HUES48 (cell line): ENCODE results near the gene TRIM54.
A peak's percentile ranks its signal among the peaks of the same experiment; 100 is the strongest.
"Not testable (repeated sequence)": the region's sequence is repeated elsewhere in the genome, so short reads cannot be mapped to it uniquely, and the experiment has no call there.

ENCODE experiments used
- H3K27ac ChIP-seq: one replicate; pipeline ENCODE4 v1.7.0; 2013; ENCODE audit warnings: low read depth, low read length, inconsistent platforms
- H3K27me3 ChIP-seq: 2 replicates; pipeline ENCODE4 v1.6.1; 2013; ENCODE audit warnings: mild to moderate bottlenecking, low read length; ENCODE audit not compliant: control insufficient read depth, insufficient read depth
- H3K36me3 ChIP-seq: 2 replicates; pipeline ENCODE4 v1.6.1; 2013; ENCODE audit warnings: low read length; ENCODE audit not compliant: control insufficient read depth, insufficient read depth
- H3K4me1 ChIP-seq: 2 replicates; pipeline ENCODE4 v1.6.1; 2013; ENCODE audit warnings: mild to moderate bottlenecking, low read length; ENCODE audit not compliant: control insufficient read depth, insufficient read depth
- H3K4me3 ChIP-seq: 2 replicates; pipeline ENCODE4 v1.5.1; 2013; ENCODE audit warnings: mild to moderate bottlenecking, low read depth, low read length
- H3K9ac ChIP-seq: 2 replicates; pipeline ENCODE4 v1.6.1; 2013; ENCODE audit warnings: mild to moderate bottlenecking, low read depth, low read length, moderate library complexity
- H3K9me3 ChIP-seq: 2 replicates; pipeline ENCODE4 v1.6.1; 2013; ENCODE audit warnings: low read length; ENCODE audit not compliant: control insufficient read depth, insufficient read depth

The TRIM54 gene

DNA sequence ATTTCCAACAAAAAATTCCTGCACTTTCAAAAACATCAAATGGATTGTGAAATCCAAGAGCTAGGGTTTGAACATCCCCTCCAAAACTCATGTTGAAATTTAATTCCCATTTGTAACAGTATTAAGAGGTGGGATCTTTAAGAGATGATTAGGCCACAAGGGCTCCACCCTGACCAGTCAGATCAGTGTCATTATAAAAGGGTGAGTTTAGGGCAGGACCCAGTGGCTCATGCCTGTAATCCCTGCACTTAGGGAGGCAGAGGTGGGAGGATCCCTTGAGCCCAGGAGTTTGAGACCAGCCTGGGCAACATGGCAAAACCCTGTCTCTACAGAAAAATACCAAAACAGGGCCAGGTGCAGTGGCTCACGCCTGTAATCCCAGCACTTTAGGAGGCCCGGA lies 65.4 kb downstream of the TRIM54 start:
- peaks cover 9% of the 10 kb centered on the region; the same call in 1 of the 2 replicates for H3K4me1 ChIP-seq
- H3K9ac ChIP-seq: no peak overlapping the region
- H3K27me3 ChIP-seq: no peaks in the 10 kb centered on the region
- H3K27ac ChIP-seq: no peak overlapping the region
- H3K4me3 ChIP-seq: no peak overlapping the region
- H3K9me3 ChIP-seq: no peaks in the 10 kb centered on the region
- H3K36me3 ChIP-seq: peaks cover 21% of the 10 kb centered on the region

DNA sequence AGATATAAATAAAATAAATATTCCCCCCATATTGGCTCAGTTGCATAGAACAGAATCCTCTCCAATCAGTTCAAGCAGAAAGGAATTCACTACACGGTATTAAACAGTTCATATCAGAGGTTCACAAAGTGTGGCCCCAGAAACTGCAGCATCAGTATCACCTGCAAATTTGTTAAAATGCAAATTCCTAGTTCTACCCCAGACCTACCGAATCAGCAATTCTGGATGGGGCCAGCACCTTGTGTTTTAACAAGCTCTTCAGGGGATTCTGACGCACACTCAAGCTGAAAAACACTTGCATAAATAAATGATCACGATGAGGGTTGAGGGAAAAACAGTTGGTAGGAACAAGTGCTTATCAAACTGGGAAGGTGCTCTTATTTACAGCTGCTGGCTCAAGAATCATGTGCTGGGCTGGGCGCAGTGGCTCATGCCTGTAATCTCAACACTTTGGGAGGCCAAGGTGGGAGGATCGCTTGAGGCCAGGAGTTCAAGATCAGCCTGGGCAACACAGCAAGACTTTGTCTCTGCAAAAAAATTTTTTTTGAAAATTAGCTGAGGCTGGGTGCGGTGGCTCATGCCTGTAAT lies 68.0 kb downstream of the TRIM54 start:
- Histone ChIP-seq H3K9me3 (no peaks in the 10 kb centered on the region), H3K4me3 (no peak overlapping the region), H3K36me3 (peaks cover 10% of the 10 kb centered on the region; the same call in 1 of the 2 replicates), H3K9ac (no peak overlapping the region), H3K27ac (no peak overlapping the region), H3K27me3 (no peaks in the 10 kb centered on the region), H3K4me1 (peaks cover 26% of the 10 kb centered on the region)

DNA sequence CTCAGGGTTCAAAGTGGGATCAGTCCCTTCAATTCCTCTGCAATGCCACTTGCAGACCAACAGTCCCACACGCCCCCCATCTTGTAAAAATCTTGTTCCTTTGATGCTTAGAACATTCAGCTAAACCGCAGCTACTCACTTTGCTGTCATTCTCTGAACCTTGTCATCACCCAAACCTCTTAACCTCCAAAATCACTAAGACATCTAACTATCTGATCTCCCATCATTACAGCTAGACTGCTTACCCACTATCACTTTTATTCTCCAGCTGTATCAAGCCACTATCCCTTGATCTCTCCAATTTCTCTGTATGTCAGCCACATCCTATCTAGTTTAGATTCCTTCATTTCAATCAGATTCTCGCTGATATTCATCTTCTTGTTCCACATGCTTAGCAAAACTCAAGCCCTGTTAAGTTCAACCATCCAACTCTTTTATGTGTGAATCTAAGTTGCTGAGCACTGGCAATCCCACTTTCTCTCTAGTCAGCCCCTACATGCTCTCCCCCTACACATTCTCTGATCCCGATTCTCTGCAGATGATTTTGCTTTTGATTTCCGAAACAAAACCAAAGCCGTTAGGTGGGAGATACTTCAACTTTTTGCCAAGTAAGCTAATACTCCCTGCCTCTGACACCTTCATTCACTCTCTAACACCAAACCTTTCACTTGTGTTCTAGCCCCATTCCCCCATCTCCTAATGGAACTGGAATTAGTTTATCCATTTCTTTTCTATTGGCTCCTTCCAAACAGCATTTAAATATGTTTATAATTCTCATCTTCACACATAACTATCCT lies 69.8 kb downstream of the TRIM54 start:
- H3K27ac ChIP-seq: no peak overlapping the region
- H3K4me1 ChIP-seq: peaks cover 26% of the 10 kb centered on the region
- no peak overlapping the region for H3K4me3 ChIP-seq
- H3K36me3 ChIP-seq: peaks cover 10% of the 10 kb centered on the region; the same call in 1 of the 2 replicates
- no peaks in the 10 kb centered on the region for H3K27me3 ChIP-seq
- H3K9me3 ChIP-seq: no peaks in the 10 kb centered on the region
- H3K9ac ChIP-seq: no peak overlapping the region

DNA sequence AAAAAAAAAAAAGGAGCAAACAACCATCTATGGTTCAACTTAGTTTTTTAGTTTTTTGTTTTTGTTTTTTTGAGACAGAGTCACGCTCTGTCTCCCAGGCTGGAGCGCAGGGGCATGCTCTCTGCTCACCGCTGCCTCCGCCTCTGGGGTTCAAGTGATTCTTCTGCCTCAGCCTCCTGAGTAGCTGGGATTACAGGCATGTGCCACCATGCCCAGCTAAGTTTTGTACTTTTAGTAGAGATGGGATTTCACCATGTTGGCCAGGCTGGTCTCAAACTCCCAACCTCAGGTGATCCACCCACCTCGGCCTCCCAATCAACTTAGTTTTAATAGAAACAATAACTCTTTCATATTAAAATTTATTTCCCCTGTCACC lies 71.1 kb downstream of the TRIM54 start:
- H3K36me3 ChIP-seq, H3K9ac ChIP-seq, H3K27ac ChIP-seq, H3K27me3 ChIP-seq, H3K4me3 ChIP-seq, H3K9me3 ChIP-seq: not testable (repeated sequence)
- H3K4me1 ChIP-seq: peaks cover 26% of the 10 kb centered on the region

DNA sequence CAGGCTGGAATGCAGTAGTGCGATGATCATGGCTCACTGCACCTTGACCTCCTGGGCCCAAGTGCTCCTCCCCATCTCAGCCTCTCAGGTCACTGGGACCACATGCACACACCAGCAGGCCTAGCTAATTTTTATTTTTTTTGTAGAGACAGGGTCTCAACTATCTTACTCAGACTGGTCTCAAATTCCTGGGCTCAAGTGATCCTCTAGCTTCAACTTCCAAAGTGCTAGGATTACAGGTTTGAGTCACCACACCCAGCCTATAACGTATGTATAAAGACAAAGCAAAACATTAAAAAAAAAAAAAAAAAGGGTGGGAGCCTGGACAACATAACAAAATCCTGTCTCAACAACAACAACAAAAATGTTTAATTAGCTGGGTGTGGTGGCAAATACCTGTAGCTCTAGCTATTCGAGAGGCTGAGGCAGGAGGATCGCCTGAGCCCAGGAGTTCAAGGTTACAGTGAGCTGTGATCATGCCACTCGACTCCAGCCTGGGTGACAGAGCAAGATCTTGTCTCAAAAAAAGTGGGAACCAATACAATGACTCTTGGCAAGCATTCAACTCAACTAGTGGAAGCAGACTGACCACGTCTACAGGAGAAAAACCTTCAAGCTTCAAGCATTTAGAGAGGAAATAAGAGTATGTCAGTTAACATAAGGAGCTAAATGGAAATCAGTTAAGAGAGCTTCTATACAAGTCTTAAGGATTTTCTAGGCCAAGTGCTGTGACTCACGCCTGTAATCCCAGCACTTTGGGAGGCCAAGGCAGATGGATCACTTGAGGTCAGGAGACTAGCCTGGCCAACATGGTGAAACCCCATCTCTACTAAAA lies 71.8 kb downstream of the TRIM54 start:
- H3K27ac ChIP-seq: peak overlapping the region; percentile 46
- H3K36me3 ChIP-seq: peaks cover 8% of the 10 kb centered on the region; the same call in 1 of the 2 replicates
- H3K4me3 ChIP-seq: no peak overlapping the region
- H3K4me1 ChIP-seq: peaks cover 26% of the 10 kb centered on the region
- H3K27me3 ChIP-seq: no peaks in the 10 kb centered on the region
- H3K9ac ChIP-seq: no peak overlapping the region
- H3K9me3 ChIP-seq: no peaks in the 10 kb centered on the region

DNA sequence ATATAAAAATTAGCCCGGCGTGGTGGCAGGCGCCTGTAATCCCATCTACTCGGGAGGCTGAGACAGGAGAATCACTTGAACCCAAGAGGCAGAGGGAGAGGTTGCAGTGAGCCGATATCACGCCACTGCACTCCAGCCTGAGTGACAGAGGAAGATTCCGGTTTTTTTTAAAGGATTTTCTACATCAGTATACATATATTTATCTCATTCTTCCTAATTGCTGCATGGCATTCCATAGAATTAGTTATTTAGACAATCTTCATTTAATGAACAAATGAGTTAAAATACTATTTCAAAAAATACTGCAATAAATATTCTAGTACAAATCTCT lies 72.3 kb downstream of the TRIM54 start:
- no peak overlapping the region for H3K4me3 ChIP-seq
- peaks cover 26% of the 10 kb centered on the region for H3K4me1 ChIP-seq
- H3K27me3 ChIP-seq: no peaks in the 10 kb centered on the region
- no peaks in the 10 kb centered on the region for H3K9me3 ChIP-seq
- no peak overlapping the region for H3K27ac ChIP-seq
- peaks cover 8% of the 10 kb centered on the region; the same call in 1 of the 2 replicates for H3K36me3 ChIP-seq
- H3K9ac ChIP-seq: no peak overlapping the region

DNA sequence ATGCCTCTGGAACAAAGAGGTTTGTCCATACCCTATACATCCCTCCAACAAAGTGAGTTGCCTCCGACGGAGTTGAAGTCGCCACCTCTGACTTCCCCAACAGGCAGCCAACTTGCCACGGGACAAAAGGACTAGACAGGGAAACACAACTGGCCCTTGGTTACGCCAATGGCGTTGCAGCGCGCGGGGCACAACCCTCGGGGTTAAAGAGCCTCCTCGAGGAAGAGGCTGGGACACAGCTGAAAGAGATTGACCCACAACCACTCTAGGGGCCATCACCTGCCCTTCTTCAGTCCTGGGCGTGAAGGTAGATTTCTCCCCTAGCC lies 73.8 kb downstream of the TRIM54 start:
- peak overlapping the region; percentile 91 for H3K9ac ChIP-seq
- H3K27ac ChIP-seq: peak overlapping the region; percentile 94
- H3K4me1 ChIP-seq: peaks cover 26% of the 10 kb centered on the region
- peak overlapping the region; percentile 91 for H3K4me3 ChIP-seq
- H3K9me3 ChIP-seq: no peaks in the 10 kb centered on the region
- no peaks in the 10 kb centered on the region; the same call in 1 of the 2 replicates for H3K36me3 ChIP-seq
- no peaks in the 10 kb centered on the region for H3K27me3 ChIP-seq

DNA sequence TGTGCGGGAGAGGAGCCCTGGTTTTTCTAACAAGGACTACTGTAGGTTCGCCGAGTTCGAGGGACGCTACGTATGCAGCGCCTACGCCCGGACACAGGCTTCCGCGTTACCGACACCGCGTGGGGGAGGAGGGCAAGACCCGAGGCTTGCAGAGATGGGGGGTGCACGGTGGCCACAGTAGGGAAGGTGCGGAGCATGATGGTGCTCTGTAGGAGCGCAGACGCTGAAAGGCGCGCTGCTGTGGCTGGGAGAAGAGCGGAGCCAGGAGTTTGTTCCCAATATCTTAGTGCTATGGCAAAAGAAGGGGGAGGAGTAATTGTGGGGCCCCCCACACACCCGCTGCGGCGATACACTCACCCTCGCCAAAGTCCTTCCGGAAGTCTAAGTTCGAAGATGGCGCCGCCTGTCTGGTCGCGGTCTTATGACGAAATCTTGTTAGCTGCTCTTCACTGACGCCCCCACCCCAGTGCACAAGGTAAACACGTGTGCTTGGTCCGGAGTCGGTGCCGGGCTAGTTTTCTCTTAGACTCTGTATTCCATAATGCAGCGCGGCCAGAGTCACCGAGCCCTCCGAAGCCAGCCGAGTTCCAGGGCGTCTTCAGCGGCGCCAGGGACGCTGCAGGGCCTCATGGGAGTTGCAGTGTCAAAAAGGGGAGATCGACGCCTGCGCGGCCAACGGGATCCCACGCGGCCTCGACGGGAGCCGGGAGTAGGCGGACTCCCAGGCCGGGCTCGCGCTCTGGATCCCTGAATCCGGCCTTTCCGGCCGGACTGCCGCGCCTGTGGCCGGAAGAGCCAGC lies 74.4 kb downstream of the TRIM54 start, which contains the start of gene GTF3C2:
Gene GTF3C2, minus strand, starts transcription at position 383 of the 800 bp plus-strand sequence. CDS start 13,210 bp downstream, outside the sequence.
- H3K4me1 ChIP-seq: peaks cover 26% of the 10 kb centered on the region
- H3K9ac ChIP-seq: peak within 1 kb of the TSS; percentile 91
- H3K36me3 ChIP-seq: no peaks in the 10 kb centered on the region; the same call in 1 of the 2 replicates
- peak within 1 kb of the TSS; percentile 94 for H3K27ac ChIP-seq
- peak within 1 kb of the TSS; percentile 91 for H3K4me3 ChIP-seq
- no peaks in the 10 kb centered on the region for H3K27me3 ChIP-seq
- no peaks in the 10 kb centered on the region for H3K9me3 ChIP-seq
